SK-N-SH (cell line): ENCODE data around the gene ZNF304.

Experiments used
- NFIC ChIP-seq: IDR thresholded peaks from 2 replicates; pipeline ENCODE4 v1.4.0; 2012; ENCODE audit warnings: borderline replicate concordance
- RFX5 ChIP-seq: IDR thresholded peaks from 2 replicates; pipeline ENCODE4 v1.6.1; 2012; ENCODE audit warnings: mild to moderate bottlenecking, improper control_type of control experiment, low read length
- TF ChIP-seq, protein P1 (sequence below): fragments of 200-600 bp; sonication (generic); IDR thresholded peaks from 2 replicates; pipeline ENCODE4 v1.6.1; 2017; ENCODE audit warnings: antibody characterized with exemption, mild to moderate bottlenecking, moderate library complexity

- TF ChIP-seq NFIC (no peak), RFX5 (no peak)
- TF ChIP-seq, protein P1, sequence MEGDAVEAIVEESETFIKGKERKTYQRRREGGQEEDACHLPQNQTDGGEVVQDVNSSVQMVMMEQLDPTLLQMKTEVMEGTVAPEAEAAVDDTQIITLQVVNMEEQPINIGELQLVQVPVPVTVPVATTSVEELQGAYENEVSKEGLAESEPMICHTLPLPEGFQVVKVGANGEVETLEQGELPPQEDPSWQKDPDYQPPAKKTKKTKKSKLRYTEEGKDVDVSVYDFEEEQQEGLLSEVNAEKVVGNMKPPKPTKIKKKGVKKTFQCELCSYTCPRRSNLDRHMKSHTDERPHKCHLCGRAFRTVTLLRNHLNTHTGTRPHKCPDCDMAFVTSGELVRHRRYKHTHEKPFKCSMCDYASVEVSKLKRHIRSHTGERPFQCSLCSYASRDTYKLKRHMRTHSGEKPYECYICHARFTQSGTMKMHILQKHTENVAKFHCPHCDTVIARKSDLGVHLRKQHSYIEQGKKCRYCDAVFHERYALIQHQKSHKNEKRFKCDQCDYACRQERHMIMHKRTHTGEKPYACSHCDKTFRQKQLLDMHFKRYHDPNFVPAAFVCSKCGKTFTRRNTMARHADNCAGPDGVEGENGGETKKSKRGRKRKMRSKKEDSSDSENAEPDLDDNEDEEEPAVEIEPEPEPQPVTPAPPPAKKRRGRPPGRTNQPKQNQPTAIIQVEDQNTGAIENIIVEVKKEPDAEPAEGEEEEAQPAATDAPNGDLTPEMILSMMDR = no peak
These were observed 52.9 kb downstream of the ZNF304 start for GRCh38 chr19:57403737-57404563.
